GM12864 (cell line): ENCODE results near the gene CFAP97.
A peak's percentile ranks its signal among the peaks of the same experiment; 100 is the strongest.

Source experiments
- DNase-seq: peaks from one replicate; pipeline ENCODE4 v3.0.0-alpha.2; 2011; ENCODE audit warnings: low read depth
- H3K4me3 ChIP-seq: 2 replicates; pipeline ENCODE4 v1.5.1; 2011; ENCODE audit warnings: mild to moderate bottlenecking, low read depth, low read length, control low read depth
- TF ChIP-seq, protein P1 (sequence below): IDR thresholded peaks from 2 replicates; pipeline ENCODE4 v1.5.1; 2011; ENCODE audit warnings: low read depth, mild to moderate bottlenecking, moderate library complexity, low read length, control low read depth, inconsistent platforms; ENCODE audit errors: missing control alignments

The CFAP97 gene

DNA sequence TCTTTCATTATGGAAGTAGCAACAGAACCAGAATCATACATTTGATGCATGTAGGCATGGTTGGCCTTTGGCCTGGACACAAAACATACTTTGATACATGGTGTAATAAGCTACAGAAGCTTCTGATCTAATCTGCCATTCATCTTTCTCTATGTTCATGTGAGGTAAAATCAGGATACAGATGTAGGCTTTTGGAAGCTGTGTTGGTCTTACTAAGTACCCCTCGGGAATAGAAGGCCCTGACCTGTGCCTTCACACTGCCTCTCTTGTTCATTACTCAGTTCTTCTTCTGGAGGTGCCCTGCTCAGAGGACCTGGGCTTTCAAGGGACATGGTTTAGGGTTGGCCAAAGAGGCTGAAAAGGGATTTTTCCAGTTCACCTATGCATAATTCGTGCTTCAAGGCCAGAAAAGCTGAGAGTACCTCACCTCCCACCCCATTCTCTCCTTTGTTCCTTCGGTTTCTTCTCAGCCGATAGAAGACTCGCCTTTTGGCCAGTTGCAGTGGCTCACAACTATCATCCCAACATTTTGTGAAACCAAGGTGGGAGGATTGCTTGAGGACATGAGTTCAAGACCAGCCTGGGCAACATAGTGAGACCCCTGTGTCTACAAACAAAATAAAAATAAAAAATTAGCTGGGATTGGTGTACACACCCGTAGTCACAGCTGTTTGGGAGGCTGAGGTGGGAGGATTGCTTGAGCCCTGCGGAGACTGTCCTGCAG is 31.5 kb upstream of the CFAP97 start:
- H3K4me3 ChIP-seq, result no peak overlapping the region
- DNase-seq, result no peak
- TF ChIP-seq, protein P1, sequence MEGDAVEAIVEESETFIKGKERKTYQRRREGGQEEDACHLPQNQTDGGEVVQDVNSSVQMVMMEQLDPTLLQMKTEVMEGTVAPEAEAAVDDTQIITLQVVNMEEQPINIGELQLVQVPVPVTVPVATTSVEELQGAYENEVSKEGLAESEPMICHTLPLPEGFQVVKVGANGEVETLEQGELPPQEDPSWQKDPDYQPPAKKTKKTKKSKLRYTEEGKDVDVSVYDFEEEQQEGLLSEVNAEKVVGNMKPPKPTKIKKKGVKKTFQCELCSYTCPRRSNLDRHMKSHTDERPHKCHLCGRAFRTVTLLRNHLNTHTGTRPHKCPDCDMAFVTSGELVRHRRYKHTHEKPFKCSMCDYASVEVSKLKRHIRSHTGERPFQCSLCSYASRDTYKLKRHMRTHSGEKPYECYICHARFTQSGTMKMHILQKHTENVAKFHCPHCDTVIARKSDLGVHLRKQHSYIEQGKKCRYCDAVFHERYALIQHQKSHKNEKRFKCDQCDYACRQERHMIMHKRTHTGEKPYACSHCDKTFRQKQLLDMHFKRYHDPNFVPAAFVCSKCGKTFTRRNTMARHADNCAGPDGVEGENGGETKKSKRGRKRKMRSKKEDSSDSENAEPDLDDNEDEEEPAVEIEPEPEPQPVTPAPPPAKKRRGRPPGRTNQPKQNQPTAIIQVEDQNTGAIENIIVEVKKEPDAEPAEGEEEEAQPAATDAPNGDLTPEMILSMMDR, result no peak

DNA sequence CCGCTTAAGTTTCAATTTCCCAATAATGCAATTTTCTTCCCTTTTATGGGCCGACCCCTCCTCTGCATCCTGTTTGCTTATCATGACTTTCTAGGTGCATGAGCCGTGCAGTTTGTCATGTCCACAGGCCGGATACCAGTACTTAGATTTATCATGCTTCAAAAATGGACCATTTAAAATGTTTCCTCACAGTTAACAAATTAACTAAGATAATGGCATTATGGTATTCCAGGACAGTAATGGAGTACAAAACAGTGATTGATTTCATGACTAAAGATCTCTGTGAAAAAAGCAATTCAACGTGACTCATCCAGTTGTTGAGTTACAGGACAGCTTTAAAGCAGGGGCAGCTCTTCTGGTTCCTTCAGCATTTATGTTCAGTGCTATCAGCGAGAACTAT is 28.6 kb upstream of the CFAP97 start:
- no peak overlapping the region for H3K4me3 ChIP-seq
- no peak for DNase-seq
- TF ChIP-seq, protein P1, result no peak

DNA sequence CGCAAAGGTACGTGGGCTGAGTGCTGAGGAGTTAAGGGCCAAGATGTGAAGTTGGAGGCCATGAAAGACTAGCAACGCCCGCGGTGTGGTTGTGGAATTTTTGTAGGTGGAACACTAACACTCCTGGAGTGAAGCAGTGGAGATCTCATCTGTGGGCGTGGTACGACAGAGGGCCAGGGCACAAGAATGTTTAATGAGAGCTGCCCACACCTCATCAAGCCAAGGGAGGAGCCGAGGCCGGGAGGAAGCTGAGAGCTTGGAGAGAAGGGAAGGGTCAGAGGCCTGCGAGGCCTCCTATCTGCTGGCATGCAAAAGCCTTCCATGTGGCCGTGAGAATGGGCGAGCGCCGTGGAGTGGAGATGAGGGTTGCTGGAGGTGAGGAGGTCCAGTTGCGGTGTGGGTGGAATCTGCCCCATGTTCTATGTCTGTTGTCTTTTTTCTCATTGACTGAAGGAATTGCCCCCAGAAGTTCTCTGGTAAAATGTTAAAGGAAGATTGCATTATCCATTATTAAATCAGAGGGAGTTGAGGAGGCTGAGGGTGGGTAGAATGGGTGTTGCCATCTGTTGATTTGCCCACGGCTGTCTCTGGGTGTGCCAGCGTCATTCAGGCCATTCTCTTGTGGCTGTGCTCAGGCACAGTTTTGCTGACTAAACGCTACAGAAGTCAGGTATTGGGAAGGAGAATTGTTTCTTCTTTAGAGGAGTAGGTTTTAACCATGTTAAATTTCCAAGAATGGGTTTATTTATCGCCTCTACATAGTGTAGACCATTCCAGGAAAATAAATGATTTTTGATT is 25.4 kb upstream of the CFAP97 start:
- H3K4me3 ChIP-seq, result no peak overlapping the region
- TF ChIP-seq, protein P1, result no peak
- DNase-seq, result no peak

DNA sequence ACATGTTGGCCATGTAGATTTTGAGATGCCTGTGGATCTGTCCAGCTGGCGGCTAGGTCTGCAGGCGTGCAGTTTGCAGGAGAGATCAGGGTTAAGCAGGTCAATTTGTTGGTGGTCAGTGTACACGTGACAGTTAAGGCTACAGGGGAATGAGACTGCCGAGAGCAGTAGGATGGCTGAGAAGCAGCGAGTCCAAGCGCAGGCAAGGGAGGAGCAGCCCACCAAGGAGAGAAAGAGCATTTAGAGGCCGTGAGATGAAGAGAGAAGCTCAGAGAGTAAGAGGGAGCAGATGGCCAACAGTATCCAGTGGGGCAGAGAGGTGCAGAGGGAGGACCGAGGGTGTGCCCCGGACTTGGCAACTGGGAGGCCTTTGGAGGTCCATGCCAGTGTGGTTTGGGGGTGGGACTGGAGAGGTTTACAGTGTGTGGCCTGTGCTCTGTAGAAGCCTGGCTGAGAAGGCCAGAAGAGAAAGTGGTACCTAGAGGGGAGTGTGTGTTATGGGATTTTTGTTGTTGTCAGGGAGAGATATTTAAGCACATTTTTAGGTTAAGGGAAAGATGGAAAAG is 24.0 kb upstream of the CFAP97 start:
- no peak overlapping the region for H3K4me3 ChIP-seq
- TF ChIP-seq, protein P1, result no peak
- DNase-seq, result no peak

DNA sequence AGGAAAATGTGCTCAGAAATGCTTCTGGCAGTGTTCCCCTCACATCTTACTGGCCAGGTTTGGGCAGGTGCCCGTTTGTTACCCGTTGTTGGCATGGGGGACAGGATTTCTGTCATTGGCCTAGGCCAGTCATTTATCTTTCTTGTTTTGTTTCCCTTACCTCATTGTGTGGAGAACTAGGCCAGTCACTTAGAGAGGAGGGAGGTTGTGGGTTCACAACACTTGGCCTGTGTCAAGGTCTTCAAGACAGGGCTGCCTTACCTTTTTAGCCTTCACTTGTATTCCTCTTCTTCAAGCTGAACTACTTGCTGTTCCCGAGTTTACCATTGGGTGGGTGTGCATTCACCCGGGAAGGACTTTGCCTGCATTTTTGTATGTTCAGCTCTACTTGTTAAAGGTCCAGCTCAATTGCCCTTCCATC is 23.3 kb upstream of the CFAP97 start:
- no peak overlapping the region for H3K4me3 ChIP-seq
- DNase-seq, result no peak
- TF ChIP-seq, protein P1, result no peak

DNA sequence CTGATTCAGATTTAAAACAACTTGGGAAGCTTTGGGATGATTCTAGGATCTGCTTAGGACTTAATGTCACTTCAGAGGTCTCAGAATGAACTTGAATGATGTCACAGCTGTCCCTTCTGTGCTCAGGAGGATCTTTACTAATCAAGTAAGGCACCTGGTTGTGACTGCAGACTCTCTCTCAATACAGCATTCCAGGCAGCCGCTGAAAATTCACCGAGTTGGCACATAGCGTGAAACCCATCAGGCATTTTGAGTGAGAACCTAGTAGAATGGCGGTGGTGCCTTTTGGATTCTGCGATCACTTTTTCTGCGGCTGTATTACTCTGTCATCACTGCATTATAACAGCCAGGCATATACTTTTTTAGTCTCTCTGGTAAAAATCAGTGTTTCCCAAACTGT is 22.1 kb upstream of the CFAP97 start:
- no peak overlapping the region for H3K4me3 ChIP-seq
- TF ChIP-seq, protein P1, result no peak
- DNase-seq, result no peak

DNA sequence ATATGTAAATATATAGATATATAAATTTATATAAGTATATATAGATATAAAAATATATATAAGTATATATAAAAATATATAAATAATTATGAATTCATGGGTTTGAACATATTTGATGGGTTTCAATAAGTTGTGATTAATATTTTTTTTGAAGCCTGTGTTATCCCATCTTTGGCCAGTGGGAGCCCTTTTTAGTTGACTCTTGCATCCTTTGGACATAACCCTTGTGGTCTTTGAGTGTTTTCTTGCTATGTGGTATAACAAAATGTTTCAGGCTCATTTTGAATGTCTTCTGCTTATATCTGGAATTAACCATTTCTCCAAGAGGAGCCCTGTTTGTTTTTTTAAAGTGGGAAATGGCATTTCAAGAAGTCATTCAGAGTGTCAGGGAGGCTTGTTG is 20.8 kb upstream of the CFAP97 start:
- TF ChIP-seq, protein P1, result peak; percentile 25
- no peak for DNase-seq
- no peak overlapping the region for H3K4me3 ChIP-seq
